ENCODE results near the gene RAP1GDS1. TPM values are rescaled to one million over a fixed set of nuclear protein-coding genes. Genes with fewer than 3 reads are reported as not detected.

Gene RAP1GDS1
- total RNA-seq = 33.4 TPM

GRCh38 chr4:98260579-98261404 is at the start of gene RAP1GDS1:
RAP1GDS1 (plus strand) TSS chr4:98261384; CDS start chr4:98261566, 182 bp downstream.
- DNase-seq (ENCODE audit: low spot score) = peak; percentile 95

GRCh38 chr4:98222306-98222705 is 38.9 kb upstream of the RAP1GDS1 start:
- no peak for DNase-seq (ENCODE audit: low spot score)

GRCh38 chr4:98226396-98226795 is 34.8 kb upstream of the RAP1GDS1 start:
- no peak for DNase-seq (ENCODE audit: low spot score)

GRCh38 chr4:98230961-98231360 is 30.2 kb upstream of the RAP1GDS1 start:
- no peak for DNase-seq (ENCODE audit: low spot score)

- no peak for DNase-seq (ENCODE audit: low spot score)
Measured at GRCh38 chr4:98232202-98232601, 29.0 kb upstream of the RAP1GDS1 start.

GRCh38 chr4:98237204-98237603 is 24.0 kb upstream of the RAP1GDS1 start:
- no peak for DNase-seq (ENCODE audit: low spot score)

- no peak for DNase-seq (ENCODE audit: low spot score)
Measured at GRCh38 chr4:98242063-98242462, 19.1 kb upstream of the RAP1GDS1 start.

- DNase-seq (ENCODE audit: low spot score) = no peak
Measured at GRCh38 chr4:98242538-98242937, 18.6 kb upstream of the RAP1GDS1 start.

- no peak for DNase-seq (ENCODE audit: low spot score)
Measured at GRCh38 chr4:98245226-98245625, 16.0 kb upstream of the RAP1GDS1 start.

GRCh38 chr4:98248934-98249333 is 12.2 kb upstream of the RAP1GDS1 start:
- no peak for DNase-seq (ENCODE audit: low spot score)

- DNase-seq (ENCODE audit: low spot score) = no peak
Measured at GRCh38 chr4:98249831-98250230, 11.4 kb upstream of the RAP1GDS1 start.

- no peak for DNase-seq (ENCODE audit: low spot score)
Measured at GRCh38 chr4:98253499-98253898, 7.7 kb upstream of the RAP1GDS1 start.

GRCh38 chr4:98260047-98260578 is 1.1 kb upstream of the RAP1GDS1 start:
- DNase-seq (ENCODE audit: low spot score) = peak; percentile 29

- DNase-seq (ENCODE audit: low spot score) = peak; percentile 26
Measured at GRCh38 chr4:98261405-98262291, 464 bp downstream of the RAP1GDS1 start.

- no peak for DNase-seq (ENCODE audit: low spot score)
Measured at GRCh38 chr4:98262431-98262830, 1.2 kb downstream of the RAP1GDS1 start.

- DNase-seq (ENCODE audit: low spot score) = no peak
Measured at GRCh38 chr4:98267498-98267897, 6.3 kb downstream of the RAP1GDS1 start.

GRCh38 chr4:98275145-98275544 is 14.0 kb downstream of the RAP1GDS1 start:
- DNase-seq (ENCODE audit: low spot score) = no peak

GRCh38 chr4:98283219-98284189 is 22.3 kb downstream of the RAP1GDS1 start:
- no peak for DNase-seq (ENCODE audit: low spot score)

GRCh38 chr4:98284640-98285046 is 23.5 kb downstream of the RAP1GDS1 start:
- no peak for DNase-seq (ENCODE audit: low spot score)

- DNase-seq (ENCODE audit: low spot score) = no peak
Measured at GRCh38 chr4:98285676-98286075, 24.5 kb downstream of the RAP1GDS1 start.

- no peak for DNase-seq (ENCODE audit: low spot score)
Measured at GRCh38 chr4:98287328-98287727, 26.1 kb downstream of the RAP1GDS1 start.
